NCI-H187 treated with DMSO at 0.1 percent for 48 hours (cell line): ENCODE data around the gene ELSPBP1.
"Not testable (repeated sequence)": the region's sequence is repeated elsewhere in the genome, so short reads cannot be mapped to it uniquely, and the experiment has no call there.

Experiments
- DNase-seq: peaks from one replicate; lab custom pipeline; 2025; lab: John Stamatoyannopoulos, UW

The ELSPBP1 gene

DNA sequence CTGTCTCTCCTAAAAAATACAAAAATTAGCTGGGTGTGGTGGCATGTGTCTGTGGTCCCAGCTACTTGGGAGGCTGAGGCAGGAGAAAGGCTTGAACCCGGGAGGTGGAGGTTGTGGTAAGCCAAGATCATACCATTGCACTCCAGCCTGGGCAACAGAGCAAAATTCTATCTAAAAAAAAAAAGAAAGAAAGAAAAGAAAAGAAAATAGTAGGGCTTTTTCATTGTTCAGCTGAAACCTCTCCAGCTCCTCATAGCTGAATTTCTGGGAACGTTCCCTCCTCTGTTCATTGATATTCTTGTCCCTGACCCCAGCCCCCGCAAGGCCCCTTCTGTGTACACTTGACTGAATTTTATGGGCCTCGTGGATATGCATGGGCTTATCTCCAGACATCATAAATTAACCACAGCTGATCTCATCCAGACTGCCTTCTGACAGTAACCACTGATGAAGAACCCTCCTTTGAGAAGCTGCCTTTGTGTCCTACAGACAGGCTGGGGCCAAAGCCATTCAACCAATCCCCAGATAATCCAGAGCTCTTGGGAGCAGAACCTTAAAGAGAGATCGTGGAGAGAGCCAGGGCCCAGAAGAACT lies at the start of gene ELSPBP1:
TSS of gene ELSPBP1 (plus strand) at position 424 of the 594 bp plus-strand sequence. CDS start 14,036 bp downstream, outside the sequence.
- DNase-seq, result no peak

DNA sequence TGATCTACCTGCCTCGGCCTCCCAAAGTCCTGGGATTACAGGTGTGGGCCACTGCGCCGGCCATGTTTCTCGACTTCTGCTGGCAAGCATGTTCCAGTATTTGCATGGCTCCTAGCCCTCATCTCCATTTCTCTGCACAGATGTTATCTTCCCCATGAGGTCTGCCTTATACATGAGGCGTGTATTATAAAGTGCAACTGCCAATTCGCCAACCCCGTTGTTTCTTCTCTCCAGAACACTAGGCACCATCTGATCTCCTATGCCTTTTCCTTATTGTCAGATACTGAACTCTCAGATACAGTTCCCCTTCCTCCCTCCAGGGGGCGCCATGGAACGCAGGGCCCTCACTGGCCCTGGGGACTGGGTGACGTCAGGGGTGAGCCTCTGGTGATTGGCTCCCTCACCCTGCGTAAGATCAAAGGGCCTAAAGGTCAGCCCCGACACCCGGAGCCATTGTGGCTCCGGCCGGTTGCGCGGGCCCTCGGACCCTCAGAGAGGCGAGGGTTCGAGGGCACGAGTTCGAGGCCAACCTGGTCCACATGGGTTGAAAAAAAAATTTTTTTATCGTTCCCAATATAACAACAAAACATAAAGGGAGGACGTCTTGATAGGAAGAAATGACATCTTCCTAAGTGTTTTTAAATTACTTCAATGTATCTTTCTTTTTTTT lies 44.4 kb upstream of the ELSPBP1 start:
- DNase-seq, result not testable (repeated sequence)

DNA sequence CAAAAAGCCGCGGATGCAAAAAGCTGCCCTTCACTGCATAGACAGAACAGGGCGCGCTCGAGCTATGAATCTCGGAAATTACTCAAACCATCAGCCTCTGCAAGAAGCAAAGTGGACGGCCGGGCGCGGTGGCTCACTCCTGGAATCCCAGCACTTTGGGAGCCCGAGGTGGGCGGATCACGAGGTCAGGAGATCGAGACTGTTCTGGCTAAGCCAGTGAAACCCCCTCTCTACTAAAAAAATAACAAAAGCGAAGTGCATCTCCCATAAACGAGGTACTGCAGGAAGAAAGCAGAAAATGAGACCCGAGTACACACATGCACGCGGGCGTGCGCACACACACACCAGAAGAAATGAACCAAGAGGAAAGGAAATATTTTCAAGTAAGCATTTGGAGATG lies 42.3 kb upstream of the ELSPBP1 start:
- DNase-seq, result not testable (repeated sequence)

DNA sequence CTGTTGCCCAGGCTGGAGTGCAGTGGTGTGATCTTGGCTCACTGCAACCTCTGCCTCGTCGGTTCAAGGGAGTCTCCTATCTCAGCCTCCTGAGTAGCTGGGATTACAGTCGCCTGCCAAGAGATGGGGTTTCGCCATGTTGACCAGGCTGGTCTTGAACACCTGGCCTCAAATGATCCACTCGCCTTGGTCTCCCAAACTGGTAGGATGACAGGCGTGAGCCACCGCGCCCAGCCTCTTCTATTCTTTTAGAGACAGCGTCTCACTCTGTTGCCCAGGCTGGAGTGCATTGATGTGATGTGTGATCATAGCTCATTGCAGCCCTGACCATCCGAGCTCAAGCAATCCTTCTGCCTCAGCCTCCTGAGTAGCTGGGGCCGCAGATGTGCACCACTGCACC lies 38.5 kb upstream of the ELSPBP1 start:
- DNase-seq, result not testable (repeated sequence)

DNA sequence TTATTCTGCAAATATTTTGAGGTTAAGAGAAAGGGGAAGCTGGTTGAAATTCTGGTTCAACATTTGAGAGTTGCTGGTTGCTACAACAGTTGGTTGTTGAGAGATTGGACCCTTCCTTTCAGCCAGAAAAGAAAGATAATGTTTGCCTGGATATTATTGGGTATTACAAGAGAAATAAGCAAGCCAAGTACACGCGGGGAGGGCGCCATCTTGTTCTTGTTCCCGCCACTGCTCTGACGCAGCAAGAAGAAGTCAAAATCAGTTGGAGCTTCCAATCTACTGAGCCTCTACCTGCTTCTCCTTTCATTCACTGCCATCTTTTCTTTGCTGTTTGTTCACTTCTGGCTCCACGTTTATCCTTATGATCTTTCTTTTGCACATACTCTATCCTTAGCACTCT lies 20.9 kb upstream of the ELSPBP1 start:
- DNase-seq, result no peak

DNA sequence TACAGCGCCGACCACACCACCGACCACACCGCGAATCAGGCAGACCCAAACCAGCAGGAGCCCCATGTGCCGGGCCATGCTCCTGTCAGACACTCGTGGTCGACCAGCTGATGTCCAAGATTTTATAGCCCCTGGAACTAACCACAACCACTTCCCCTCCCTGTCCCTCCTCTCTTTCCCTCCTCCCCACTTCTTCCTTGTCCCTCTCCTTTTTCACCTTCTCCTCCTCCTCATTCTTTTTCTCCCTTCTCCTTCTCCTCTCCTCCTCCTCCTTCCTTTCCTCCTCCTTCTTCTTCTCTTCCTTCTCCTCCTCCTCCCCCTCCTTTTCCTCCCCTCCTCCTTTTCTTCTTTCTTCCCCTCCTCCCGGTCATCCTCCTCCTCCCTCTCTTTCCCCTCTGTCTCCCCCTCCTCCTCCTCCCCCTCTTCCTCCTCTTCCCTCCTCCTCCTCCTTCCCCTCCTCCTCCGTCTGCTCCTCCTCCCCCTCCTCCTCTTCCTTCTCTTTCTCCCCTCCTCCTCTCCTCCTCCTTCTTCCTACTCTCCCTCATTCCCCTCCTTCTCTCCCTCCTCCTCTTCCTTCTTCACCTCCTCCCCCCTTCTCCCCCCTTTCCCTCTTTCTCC lies 3.1 kb upstream of the ELSPBP1 start:
- no peak for DNase-seq

DNA sequence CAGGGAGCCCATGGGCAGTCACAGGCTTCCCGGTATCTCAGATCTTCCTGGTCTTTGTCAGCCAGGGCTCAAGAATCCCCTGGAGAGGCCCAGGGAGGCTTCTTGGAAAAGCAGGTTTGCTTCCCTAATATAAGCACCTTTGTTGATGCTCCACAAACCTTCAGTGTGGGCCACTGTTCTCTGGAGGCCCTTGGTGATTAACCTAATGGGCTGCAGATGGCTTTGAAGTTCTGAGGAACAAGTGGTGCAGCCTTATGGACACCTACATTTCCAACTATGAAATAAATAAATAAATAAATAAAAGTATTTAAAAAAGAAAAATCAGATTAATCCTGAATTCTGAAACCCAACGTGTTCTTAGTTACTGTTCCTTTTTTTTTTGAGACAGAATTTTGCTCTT lies 2.4 kb upstream of the ELSPBP1 start, which contains the start of gene BSPH1:
TSS of gene BSPH1 (minus strand) at position 101 of the 400 bp plus-strand sequence. CDS start at position 12, 89 bp downstream.
- DNase-seq, result no peak

DNA sequence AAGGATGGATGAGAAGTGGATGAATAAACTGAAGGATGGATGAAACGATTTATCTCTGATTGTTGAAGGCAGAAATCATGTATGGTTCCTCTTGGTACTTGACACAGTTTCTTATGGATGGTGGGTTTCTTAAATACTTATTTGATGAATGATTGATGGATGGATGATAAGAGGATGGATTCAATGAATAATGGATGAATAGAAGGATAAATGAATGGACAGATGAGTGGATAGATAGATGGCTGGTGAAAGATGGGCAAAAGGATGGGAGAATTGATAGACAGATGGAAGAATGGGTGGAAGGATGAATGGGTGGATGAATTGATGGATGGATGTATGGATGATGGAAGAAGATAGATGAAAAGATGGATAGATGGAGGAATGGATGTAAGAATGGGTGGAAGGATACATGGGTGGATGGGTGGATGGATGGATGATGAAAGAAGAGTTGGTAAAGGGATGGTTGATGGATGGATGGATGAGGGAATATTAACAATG lies 1.8 kb downstream of the ELSPBP1 start:
- no peak for DNase-seq

DNA sequence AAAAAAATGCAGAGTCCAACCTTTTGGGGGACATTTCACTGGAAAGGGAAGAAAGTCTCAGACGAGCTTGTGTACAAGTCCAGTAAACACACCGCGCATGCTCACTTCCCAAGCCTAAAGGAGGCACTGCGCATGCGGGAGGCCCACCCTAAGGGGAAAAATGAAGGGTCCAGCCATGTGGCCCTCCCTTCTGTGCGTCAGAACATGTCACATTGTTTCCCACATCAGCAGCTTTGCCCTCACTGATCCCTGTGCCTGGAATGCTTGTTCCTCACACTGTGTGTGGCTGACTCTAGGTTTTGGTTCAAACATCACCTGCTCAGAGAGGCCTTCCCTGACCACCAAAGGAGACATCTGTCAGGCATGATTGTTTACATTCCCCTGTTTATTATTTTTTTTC lies 4.4 kb downstream of the ELSPBP1 start:
- no peak for DNase-seq

DNA sequence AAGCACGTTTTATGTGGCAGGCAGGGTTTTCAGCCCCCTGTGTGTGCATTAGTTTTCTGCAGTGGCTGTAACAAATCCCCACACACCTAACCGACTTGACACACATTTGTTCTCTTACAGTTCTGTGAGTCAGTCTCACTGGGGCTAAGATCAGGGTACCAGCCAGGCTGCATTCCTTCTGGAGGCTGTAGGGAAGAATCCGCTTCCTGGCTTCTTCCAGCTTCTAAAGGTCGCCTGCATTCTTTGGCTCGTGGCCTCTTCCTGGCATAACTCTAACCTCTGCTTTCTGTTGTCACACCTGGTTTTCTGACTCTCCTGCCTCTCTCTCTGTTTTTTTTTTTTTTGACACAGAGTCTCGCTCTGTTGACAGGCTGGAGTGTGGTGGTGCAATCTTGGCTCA lies 6.4 kb downstream of the ELSPBP1 start:
- no peak for DNase-seq

DNA sequence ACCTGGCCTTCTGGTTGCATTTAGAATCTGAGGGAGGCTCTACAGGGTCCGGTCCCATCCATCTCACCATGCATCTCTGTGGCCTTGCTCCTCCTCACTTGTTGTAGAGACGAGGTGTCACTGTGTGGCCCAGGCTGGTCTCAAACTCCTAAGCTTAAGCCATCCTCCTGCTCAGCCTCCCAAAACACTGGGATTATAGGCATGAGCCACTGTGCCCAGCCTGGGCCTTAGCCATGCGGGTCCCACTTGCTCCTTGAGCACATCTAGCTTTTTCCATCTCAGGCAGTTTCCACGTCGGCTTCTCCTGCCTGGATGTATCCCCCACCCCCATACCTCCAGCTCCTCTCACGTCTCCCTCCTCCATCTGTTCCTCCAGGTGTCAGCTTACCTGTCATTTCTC lies 9.8 kb downstream of the ELSPBP1 start:
- no peak for DNase-seq

DNA sequence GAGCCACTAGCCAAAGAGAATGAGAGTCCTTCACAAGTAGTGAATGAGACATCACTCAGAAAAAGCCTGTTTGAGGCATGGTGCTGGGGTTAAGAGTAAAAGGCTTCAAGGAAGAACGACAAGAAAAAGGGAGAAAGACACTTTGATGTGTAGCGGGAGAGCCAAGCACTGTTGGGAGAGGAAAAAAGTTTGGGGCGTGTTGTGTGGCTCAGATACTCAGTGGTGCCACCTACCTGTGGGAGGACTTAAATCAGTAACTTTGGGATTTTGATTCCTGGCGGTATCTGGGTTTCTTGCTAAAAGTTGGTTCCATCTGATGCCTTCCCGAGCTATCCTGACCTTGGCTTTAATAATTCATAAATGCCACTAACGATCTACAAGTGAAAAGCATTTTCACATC lies 12.3 kb downstream of the ELSPBP1 start:
- DNase-seq, result no peak

DNA sequence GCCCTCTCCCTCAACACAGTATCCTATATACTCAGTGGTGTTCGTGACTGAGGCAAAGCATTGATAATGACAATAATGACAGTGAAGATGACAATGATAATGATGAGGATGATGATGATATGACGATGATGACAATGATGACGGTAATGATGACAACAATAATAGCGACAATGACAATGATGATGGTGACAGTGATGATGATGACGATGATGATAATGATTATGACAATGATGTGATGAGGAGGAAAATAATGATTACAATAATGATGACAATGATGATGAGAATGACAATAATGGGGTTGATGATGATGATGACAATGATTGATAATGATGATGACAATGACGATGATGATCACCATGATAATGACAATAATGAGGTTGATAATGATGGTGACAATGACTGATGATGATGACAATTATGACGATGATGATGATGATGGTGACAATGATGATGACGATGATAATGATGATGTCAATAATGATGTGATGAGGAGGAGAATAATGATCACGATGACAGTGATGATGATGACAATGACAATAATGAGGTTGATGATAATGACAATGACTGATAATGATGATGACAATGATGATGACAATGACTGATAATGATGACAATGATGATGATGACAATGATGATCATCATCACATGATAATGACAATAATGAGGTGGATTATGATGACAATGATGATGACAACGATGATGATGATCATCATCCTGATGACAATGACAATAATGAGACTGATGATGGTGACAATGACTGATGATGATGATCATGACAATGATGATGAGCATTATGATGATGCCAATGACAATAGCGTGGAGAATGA lies 16.7 kb downstream of the ELSPBP1 start:
- no peak for DNase-seq

DNA sequence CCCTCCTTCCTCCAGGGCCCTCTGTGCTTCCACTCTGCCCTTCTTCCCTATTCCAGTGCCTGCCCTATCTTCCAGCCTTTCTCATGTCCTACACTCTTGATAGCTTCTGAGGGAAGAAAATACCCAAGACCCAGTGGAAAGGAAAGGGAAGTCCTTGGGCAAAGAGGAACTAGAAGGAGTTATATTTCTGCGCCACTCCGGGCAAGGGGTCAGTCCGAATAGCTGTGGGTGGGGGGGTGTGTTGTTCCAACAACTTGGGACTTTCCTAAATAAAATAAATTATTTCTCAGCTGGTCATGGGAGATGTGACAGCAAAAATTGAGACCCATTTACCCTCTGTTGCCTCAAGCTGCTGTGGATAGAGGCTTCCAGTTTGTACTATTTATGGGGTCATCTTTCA lies 26.3 kb downstream of the ELSPBP1 start:
- DNase-seq, result no peak

DNA sequence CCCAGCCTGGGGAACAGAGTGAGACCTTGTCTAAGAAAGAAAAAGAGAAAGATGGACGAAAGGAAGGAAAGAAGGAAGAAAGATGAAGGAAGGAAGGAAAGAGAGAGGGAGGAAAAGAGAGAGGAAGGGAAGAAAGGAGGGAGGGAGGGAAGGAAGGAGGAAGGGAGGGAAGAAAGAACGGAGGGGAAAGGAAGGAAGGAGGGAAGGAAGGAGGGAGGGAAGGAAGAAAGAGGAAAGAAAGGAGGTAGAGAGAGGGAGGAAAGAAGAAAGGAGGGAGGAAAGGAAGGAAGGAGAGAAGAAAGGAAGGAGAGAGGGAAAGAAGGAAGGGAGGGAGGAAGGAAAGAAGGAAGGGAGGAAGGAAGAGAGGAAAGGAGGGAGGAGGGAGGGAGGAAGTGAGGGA lies 28.6 kb downstream of the ELSPBP1 start:
- DNase-seq, result no peak

DNA sequence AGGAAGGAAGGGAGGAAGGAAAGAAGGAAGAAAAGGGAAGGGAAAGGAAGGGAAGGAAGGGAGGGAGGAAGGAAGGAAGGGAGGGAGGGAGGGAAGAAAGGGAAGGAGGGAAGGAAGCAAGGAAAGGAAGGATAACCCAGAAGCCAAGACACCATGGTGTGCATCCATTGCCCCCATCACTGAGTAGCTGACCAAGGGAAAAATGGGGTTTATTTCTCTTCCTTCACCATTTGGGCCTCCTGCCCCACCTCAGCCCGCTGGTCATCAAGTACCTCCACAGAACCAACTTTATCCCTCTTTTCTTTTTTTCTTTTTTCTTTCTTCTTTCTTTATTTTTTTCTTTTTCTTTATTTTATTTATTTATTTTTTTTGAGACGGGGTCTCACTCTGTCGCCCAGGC lies 29.1 kb downstream of the ELSPBP1 start:
- DNase-seq, result no peak

DNA sequence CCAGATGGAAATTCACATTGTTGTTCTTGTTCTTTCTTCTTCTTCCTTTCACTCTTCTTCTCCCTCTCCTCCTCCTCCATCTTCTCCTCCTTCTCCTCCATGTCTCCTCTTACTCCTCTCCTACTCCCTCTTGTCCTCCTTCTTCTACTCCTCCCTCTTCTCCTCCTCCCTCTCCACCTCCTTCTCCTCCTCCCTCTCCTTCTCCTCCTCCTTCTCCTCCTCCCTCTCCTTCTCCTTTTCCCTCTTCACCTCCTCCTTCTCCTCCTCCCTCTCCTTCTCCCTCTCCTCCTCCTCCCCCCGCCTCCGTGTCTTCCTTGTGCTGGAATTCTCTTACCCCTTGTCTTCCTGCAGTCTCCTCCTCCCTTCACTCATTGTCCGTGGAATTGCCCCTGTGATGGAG lies 31.0 kb downstream of the ELSPBP1 start:
- no peak for DNase-seq

DNA sequence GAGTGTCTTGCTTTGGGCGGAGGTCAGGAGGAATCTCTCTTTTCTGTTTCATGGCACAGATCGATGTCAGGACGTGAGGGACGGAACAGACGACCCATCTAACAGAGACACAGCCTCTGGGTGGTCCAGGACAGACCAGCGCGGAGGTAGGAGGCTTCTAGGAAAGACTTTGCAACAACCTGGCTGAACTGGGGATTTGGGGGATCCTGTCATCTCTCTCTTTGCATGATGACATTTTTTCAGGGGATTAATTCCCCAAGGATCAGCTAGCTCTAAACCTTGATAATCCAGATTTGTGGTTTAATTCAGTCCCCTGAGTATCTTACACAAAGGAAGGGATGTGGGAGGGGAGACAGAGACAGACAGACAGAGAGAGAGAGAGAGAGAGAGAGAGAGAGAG lies 35.0 kb downstream of the ELSPBP1 start:
- DNase-seq, result no peak

DNA sequence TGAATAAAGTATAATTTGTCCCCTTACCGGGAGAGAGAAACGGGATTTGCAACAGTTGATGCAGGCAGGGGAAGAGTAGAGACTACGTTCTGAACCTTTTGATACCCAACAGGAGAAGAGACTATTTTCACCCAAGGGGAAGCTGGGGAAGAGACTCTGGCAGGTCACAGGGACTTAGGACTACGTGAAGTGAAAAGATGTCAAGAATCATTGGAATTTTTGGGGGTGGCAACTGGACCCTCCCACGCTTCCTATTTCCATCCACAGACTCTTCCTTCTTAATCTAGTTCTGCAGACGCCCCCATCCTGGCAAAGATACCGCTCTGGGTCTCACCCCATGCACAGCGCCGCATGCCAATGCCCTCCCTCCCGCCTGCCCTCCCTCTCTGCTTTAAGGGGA lies 35.6 kb downstream of the ELSPBP1 start:
- DNase-seq, result no peak

DNA sequence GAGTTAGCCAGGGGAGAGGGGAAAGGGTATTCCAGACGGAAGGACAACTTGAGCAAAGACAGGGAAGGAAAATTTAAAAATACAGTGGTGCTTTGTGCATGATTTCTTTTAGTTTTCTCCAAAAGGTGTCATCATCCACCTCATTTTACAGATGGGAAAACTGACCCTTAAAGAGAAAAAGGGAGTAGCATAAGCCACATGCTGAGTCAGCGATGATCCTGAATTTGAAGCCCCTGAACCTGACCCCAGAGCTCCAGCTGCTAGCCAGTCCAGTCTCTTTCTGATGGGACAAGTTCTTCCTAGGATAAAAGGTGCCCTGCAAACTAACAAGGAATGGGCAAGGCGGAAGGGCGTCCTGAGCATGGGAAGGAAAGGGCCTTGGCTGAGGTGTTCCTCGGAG lies 39.2 kb downstream of the ELSPBP1 start:
- DNase-seq, result no peak

DNA sequence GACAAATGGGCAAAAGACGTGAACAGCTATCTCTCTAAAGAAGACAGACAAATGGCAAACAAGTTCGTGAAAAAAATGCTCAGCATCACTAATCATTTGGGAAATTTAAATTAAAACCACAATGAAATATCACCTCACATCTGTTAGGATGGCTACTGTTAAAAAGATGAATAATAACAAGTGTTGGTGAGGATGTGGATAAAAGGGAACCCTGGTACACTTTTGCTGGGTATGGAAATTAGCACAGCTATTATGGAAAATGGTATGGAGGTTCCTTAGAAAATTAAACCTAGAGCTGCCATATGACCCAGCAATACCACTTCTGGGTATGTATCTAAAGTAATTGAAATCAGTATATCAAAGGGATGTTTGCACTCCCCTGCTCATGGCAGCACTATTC lies 42.3 kb downstream of the ELSPBP1 start:
- DNase-seq, result no peak

DNA sequence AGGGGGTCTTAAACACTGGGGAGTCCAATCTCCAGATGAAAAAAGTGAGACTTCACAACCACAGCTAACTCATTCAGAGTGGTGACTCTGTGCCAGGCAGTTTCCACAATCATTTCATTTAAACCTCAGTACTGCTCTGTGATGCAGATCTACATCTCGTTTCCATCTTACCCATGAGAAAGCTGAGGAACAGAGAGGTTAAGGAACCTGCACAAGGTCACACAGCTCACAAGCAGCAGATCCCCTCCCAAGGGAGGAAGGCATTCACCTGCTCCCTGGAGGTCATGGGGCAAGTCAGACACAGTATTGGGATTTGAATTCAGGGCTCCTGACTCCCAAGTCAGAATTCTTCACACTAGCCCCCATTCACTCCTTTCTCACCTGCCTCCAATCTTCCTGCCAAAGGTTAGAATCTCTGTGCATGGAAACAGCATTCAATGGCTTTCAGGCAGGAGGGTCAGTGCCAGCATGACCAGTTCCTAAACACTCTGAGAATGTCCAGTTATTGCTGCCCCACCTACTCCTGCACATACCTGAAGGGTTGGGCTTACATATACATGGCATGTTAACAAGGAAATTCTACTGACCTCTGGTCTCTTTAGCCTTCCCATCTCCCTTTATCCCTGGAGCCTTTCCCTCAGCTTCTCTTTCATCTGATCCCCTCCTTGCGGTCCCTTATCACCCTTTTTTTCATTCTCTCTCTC lies 47.6 kb downstream of the ELSPBP1 start:
- DNase-seq, result no peak
